D721Med (cell line): ENCODE results near the gene PSMA7.

Experiments
- DNase-seq: peaks from one replicate; pipeline ENCODE4 v3.0.0; 2011; ENCODE audit warnings: low spot score; ENCODE audit not compliant: insufficient read length
- FAIRE-seq: peaks from 2 replicates; lab custom pipeline; 2011; peaks lifted over from hg19 to GRCh38; lab: Jason Lieb, UNC
- TF ChIP-seq, protein P1 (sequence below): IDR thresholded peaks from 2 replicates; pipeline ENCODE4 v1.5.1; 2012; ENCODE audit warnings: mild to moderate bottlenecking, control low read depth; ENCODE audit not compliant: insufficient read depth; ENCODE audit errors: missing control alignments

The PSMA7 gene

DNA sequence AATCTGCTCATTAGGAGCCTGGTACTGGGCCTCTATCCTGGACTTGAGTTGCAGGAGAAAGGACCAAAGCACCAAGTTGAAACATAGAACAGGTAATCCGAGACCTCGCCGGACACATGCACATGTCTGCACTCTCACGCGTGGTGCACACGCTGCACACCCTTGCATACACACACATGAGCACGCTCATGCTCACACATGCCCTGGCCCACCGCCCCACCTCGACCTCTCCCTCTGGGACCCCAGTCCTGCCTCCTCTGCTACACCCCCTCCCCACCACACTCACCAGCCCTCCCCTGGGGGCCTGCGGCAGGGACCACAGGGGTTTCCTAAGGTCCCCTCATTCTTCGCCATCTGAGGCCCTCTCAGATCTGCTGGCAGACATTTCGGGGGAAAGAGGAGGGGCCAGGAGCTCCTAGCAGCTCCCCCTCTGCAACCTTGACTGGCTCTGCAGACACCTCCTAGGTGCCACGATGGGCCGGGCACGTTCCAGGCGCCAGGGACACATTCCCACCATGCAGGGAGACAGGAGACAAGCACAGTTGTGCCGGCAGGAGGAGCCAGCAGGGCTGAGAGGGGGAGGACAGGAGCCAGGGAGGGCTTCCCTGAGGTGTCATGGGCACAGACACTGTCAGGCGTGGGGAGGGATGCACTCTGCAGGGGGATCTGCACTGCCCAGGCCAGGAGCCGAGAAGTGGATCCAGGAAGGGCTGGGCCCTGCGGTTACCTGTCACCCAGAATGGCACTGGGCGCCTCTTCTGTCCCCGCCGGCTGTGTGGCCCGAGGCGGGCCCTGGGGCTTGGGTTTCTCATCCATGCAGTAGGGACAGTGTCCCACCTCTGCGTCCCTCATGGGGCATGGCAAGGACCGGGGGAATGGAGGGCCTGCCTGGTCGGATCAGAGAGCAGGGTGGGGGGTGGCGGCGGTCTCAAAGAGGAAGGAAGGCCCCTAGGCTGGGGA is 46.5 kb downstream of the PSMA7 start:
- DNase-seq (no peak), FAIRE-seq (no peak)
- TF ChIP-seq, protein P1, sequence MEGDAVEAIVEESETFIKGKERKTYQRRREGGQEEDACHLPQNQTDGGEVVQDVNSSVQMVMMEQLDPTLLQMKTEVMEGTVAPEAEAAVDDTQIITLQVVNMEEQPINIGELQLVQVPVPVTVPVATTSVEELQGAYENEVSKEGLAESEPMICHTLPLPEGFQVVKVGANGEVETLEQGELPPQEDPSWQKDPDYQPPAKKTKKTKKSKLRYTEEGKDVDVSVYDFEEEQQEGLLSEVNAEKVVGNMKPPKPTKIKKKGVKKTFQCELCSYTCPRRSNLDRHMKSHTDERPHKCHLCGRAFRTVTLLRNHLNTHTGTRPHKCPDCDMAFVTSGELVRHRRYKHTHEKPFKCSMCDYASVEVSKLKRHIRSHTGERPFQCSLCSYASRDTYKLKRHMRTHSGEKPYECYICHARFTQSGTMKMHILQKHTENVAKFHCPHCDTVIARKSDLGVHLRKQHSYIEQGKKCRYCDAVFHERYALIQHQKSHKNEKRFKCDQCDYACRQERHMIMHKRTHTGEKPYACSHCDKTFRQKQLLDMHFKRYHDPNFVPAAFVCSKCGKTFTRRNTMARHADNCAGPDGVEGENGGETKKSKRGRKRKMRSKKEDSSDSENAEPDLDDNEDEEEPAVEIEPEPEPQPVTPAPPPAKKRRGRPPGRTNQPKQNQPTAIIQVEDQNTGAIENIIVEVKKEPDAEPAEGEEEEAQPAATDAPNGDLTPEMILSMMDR = no peak

DNA sequence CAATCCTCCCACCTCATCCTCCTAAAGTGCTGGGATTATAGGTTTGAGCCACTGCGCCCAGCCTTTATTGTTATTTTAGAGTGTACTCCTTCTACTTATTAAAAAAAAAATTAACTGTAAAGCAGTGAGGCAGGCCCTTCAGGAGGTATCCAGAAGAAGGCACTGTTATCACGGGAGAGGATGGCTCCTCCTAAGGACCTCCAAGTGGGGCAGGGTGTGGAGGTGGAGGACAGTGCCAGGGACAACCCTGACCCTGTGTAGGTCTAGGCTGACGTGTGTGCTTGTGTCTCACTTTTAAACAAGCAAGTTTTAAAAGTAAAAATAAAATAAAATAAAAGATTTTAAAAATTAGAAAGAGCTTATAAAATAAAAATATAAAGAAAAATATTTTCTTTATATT is 53.8 kb downstream of the PSMA7 start:
- TF ChIP-seq, protein P1 = no peak
- FAIRE-seq (no peak), DNase-seq (no peak)

DNA sequence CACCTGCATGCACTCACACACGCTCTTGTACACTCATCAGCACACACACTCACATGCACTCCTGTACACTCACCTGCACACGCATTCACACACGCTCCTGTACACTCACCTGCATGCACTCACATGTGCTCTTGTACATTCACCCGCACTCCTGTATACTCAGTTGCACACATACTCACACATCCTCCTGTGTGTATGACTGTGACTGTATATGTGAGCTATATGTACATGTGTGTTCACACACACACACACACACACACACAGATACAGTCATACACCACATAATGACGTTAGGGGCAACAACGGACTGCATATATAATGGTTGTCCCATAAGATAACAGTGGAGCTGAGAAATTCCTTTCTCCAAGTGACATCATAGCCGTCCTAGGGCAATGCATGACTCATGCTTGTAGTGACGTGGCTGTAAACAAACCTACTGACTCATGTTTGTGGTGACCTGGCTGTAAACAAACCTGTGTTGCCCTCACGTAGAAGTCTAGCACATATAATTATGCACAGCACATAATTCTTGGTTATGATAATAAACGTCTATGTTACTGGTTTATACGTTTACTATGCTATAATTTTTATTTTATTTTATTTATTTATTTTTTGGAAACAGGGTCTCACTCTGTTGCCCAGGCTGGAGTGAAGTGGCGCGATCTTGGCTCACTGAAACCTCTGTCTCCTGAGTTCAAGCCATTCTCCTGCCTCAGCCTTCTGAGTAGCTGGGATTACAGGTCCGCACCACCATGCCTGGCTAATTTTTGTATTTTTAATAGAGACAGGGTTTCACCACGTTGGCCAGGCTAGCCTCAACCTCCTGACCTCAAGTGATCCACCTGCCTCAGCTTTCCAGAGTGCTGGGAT is 54.7 kb downstream of the PSMA7 start:
- DNase-seq (no peak), FAIRE-seq (no peak)
- TF ChIP-seq, protein P1 = no peak

DNA sequence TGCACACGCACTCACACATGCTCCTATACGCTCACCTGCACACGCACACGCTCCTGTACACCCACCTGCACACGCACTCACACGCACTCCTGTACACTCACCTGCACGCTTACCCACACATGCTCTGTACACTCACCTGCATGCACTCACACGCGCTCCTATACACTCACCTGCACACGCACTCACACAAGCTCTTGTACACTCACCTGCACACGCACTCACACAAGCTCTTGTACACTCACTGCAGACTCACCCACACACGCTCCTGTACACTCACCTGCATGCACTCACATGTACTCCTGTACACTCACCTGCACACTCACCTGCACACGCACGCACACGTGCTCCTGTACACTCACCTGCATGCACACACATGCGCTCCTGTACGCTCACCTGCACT is 55.6 kb downstream of the PSMA7 start:
- DNase-seq (no peak), FAIRE-seq (no peak)
- TF ChIP-seq, protein P1 = no peak

DNA sequence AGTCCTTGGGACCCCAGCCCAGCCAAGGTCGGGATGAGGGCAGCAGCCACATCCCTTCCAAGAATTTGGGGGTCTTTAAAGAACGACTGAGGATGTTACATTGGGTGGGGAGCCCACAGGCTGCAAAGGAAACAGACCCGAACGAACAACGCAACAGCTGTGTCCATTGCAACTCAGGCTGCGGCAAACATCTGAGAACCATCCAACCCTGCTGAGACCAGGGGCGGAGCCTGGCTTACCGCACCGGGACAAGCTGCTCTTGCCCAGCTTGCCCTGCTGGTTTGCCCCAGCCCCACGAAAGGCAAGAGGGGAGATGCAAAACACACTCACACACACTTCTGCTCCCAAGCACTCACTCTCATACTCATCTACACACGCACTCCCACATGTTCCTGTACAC is 56.0 kb downstream of the PSMA7 start:
- no peak for DNase-seq
- TF ChIP-seq, protein P1 = no peak
- no peak for FAIRE-seq
